DMS114 treated with DMSO at 0.1 percent for 48 hours (cell line): Measurements from ENCODE around the gene CD80.

Source experiments
- DNase-seq: peaks from one replicate; lab custom pipeline; 2025; ENCODE audit not compliant: unreplicated experiment; lab: John Stamatoyannopoulos, UW

CD80 gene

DNA sequence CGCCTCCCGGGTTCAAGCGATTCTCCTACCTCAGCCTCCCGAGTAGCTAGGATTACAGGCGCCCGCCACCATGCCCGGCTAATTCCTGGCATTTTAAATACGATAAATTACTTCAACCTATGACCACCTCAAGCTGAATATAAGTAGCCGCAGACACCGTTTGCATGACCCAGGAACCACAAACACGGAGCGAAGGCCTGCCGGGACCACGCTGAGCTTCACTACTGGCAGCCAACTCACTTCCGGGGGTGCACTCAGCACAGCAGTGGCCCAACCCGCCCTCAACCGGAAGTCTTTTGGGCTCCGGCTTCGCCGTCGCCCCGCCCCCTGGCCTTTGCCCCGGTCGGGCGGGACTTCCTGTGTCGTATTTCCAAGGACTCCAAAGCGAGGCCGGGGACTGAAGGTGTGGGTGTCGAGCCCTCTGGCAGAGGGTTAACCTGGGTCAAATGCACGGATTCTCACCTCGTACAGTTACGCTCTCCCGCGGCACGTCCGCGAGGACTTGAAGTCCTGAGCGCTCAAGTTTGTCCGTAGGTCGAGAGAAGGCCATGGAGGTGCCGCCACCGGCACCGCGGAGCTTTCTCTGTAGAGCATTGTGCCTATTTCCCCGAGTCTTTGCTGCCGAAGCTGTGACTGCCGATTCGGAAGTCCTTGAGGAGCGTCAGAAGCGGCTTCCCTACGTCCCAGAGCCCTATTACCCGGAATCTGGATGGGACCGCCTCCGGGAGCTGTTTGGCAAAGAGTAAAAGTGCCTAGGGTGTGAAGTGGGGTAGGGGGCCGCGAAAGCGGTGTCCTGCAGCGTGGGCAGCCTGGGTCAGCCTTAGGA lies 61.0 kb downstream of the CD80 start, which contains the start of gene TIMMDC1:
TIMMDC1 (plus strand) TSS at position 362 of the 826 bp plus-strand sequence; CDS start at position 549, 187 bp downstream.
- DNase-seq, result peak; percentile 90

GRCh38 chr3:119497820-119498185 lies 61.6 kb downstream of the CD80 start:
- no peak for DNase-seq

DNA sequence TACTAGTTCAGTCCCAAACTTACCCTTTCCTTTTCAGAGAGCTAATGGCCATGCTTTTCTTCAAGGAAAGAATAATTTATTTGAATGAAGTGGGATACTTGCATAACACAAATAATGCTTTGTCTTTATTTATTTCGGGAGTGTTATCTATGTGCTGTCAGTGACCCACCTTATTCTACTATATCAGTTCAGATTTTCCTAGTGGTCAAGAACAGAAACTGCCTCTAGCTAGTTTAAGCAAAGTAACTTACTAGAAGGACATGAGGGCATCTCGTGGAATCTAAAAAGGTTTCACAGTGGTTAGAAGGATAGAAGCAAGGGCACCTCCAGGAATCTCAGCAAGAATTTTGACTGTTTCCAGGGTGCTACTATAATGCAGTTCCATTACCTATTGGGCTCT lies 64.8 kb downstream of the CD80 start:
- no peak for DNase-seq

GRCh38 chr3:119492810-119493209 lies 66.6 kb downstream of the CD80 start:
- DNase-seq, result no peak

DNA sequence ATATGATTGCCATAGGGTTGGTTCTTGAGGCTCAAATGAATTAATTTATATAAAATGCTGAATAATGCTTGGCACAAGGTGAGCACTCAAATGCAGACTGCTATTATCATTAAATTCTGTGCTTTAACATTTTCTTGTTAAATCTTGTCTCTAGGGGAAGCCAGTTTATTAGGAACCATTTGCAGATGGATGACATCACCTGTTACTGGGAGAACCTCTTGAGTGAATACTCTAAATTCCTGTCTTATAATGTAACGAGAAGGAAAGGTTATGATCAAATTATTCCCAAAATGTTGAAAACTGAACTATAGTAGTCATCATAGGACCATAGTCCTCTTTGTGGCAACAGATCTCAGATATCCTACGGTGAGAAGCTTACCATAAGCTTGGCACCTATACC lies 67.3 kb downstream of the CD80 start:
- no peak for DNase-seq

GRCh38 chr3:119490153-119490552 lies 69.3 kb downstream of the CD80 start:
- DNase-seq, result no peak

GRCh38 chr3:119485563-119485962 lies 73.9 kb downstream of the CD80 start:
- DNase-seq, result no peak

GRCh38 chr3:119483101-119483500 lies 76.3 kb downstream of the CD80 start:
- no peak for DNase-seq

DNA sequence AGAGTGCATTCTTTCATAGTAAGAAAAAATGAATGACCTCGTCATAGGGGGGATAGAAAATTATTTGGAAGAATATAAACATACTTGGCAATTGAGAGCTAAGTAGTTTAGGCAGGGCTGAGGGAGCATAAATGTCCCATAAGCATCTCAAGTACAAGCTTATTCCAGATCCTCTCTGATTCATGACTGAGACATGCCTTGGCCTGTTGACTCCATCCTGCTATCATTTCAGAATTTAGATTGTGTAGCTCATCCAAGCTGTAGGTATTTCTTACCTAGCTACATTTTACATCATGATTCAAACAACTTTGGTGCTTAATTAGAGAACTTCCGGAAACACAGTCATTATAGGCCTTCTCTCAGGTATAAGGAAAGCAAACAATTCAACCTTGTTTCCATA lies 78.3 kb downstream of the CD80 start:
- DNase-seq, result no peak
